Measurements from ENCODE around the gene TANGO2.

The TANGO2 gene

DNA sequence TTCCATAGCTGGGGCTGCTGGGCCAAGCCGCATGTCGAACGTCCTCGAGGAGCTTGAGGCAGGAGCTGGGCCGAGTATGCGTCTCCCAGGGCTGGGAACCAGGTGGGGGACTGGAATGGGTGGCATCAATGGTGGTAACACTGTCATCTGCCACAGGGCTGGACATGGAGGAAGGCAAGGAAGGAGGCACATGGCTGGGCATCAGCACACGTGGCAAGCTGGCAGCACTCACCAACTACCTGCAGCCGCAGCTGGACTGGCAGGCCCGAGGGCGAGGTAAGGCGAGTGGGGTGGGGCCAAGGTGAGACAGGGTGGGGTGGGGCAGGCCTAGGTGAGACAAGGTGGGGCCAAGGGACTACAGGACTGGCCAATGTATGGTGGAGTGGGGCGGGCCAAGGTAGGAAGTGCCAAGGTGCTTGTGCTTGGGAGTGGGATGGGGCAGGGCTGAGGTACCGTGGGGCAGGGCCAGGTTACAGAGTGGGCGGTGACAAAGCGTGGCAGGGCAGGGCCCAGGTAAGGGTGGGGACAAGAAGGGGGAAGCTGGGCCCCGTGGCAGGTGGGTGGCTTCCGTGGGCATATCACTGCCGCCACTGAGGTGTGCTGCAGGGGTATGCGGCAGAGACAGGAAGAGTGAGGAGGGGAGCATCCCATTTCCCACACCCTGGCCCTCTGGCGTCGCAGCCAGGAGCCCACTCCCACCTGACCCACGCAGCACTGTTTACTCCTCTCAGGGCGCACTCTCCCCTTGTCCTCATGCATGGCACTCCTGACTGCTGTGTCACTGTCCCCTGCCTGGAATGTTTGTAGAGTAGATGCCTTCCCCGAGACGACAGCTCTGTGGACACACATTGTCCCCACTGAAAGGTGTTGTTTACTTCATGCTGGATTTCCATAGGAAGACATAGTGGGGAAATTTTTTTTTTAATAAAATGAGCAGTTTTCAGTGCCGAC, 31.7 kb downstream of the TANGO2 start:
- DNase-seq, result no peak

DNA sequence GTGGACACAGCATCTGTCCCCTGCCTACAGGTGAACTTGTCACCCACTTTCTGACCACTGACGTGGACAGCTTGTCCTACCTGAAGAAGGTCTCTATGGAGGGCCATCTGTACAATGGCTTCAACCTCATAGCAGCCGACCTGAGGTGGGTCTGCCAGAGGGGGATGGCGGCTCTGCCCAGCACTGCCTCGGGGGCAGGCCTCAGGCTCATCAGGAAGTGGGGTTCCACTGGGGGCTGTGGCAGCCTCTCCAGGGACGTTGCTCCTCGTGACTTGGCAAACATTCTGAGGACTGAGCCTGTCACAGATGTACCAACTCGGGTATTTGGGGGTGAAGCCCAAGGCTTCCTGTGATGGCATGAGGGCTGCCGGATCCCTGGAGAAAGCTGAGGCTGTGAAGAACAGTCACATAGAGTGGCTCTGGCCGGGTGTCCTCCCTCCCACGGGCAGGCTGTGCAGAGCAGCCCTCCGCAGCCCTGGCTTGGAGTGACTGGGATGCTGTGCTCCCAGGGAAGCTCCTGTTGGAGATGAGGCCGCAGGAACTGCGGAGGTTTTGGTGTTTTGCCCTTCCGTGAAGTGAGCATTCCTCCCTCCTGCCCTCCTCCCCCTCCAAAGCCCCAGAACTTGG, 32.6 kb downstream of the TANGO2 start:
- DNase-seq, result no peak

DNA sequence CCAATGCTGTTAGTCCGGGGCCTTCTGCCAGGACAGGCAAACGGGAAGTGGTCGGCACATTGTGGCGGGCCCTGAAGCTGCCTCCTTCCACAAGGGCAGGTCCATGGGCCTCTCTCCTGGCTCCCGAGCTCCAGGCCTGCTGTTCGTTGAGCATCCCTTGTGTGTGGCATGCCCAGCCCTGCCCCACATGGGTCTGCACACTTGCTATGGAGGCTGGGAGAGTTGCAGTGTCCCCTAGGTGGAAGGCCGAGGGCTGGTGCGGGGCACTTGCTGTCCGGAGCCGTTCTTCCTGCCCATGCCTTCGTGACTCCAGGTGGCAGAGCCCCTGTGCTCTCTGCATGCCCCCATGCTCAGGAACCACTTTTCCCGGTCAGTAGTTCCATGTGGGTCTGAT, 33.1 kb downstream of the TANGO2 start:
- DNase-seq, result no peak

DNA sequence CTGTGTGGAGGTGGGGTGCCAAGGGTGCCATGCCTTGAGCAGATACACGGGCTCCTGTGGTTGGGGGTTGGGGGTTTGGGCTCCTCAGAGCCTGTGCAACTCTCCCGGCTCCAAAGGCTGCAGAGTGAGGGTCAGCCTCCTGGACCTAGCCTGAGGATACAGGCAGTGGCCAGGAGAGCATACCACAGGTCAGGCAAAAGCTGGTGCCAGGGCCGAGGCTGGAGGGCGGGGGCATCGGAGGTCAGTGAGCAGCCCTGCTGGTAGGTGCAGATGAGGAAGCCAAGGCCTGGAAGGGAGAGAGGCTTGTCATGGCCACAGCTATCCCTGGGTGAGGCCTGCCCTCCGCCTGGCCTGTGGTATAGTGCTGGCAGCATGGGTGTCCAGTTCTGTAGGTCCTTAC, 33.6 kb downstream of the TANGO2 start:
- DNase-seq, result no peak

DNA sequence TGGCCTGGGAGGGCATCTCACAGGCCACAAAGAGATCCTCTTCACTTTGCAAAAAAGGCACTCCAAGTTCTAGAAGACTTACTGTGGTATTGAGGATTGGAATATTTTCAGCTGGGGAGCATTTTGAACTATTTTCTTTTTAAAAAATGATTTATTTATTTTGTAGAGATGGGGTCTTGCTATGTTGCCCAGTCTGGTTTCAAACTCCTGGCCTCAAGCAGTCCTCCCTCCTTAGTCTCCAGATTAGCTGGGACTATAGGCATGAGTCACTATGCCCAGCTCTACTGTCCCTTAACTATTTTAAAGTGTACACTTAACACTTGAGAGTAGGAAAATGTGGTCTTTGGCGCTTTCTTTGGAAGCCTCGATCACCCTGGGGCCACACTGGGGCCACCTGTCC, 34.2 kb downstream of the TANGO2 start:
- no peak for DNase-seq

- no peak for DNase-seq
Observed at GRCh38 chr22:20055654-20056053, 34.7 kb downstream of the TANGO2 start.

DNA sequence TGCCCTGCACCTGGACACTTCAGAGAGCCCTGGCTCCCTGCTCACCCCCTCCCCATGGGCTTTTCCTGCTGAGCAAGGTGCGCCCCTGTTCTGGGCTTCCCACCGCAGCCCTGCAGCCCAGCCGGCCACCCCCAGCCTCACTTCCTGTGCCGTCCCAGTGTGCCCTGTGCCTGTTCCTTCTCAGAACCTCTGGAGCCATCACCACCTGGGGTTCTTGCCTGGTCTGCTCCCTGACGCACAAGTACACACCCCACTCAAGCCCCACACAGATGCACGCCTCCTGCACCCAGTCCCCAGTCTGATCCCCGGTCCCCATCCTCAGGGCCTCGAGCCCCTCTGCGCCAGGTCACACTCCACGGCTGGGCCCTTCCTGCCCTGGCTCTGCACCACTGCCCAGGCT, 35.3 kb downstream of the TANGO2 start:
- no peak for DNase-seq

- DNase-seq, result no peak
Observed at GRCh38 chr22:20056696-20057386, 35.9 kb downstream of the TANGO2 start.

- DNase-seq, result no peak
Observed at GRCh38 chr22:20057596-20058268, 36.8 kb downstream of the TANGO2 start.

GRCh38 chr22:20058989-20059770, 38.3 kb downstream of the TANGO2 start:
- no peak for DNase-seq

DNA sequence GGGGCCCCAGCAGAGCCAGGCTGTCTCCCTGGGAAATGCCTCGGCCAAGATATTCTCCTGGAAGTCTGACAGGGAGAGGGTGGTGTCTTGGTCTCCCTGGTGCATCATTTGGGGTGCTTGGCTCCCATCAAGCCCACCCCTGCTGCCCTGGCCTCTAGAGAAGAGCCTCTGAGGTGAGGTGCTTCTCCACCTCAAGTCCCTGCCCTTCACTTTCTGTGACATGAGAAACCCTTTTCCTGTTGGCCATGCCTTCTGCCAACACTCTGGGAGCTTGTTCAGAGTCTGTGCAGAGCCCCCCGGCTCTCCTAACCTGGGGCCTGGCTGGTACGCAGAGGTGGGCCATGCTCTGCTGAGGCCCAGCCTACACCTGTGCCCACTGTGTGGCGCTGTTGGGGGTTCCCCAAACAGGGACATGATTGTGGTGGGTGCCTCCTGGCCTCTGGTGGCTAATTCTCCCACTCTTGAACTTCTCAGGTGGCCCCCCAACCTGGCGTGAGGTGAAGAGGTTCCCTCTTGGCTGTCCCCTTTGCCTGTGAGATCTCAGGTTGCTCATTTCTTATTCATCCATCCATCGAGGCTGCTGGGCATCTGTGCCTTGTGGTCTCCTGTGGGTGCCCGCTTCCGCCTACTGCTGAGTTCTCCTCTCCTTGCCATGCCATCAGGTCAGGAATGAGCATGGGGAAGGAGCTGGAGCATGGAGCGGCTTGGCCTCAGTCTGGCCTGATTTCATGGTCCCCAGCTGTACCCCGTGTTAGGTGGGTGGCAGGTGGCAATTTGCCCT, 40.0 kb downstream of the TANGO2 start:
- DNase-seq, result no peak

GRCh38 chr22:20061481-20061861, 40.6 kb downstream of the TANGO2 start:
- DNase-seq, result no peak

DNA sequence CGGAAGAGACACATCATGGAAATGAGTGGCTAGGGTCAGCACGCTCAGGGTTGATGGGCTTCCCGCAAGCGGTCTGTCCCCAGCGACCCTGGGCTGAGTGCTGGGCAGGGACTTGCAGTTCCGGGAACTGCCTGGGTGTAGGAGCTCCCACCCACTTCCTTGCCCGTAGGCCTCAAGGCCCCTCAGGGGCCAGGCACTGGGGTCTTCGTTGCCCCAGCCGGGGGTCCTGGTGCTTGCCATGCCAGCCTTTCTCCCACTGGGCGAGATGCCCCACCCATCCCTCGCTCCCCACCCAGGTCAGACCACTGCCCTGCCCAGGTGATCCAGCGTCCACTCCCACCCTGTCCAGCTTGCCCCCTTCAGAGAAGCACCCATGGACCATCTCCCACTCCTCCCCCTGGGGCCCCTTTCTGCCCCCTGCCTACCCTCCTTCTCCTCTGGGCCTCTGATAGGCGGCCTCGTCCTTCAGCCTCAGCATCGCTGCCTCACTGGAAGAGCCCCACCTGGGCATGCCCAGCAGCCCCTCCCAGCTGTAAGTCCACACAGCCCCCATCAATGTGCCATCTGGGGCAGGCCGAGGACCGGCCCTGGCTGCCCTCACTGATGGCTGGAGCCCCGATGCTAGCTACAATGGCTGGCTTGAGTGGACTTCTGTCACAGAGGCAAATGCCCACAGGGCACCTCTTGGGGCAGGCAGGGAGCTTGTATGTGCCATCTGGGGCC, 41.3 kb downstream of the TANGO2 start:
- no peak for DNase-seq

DNA sequence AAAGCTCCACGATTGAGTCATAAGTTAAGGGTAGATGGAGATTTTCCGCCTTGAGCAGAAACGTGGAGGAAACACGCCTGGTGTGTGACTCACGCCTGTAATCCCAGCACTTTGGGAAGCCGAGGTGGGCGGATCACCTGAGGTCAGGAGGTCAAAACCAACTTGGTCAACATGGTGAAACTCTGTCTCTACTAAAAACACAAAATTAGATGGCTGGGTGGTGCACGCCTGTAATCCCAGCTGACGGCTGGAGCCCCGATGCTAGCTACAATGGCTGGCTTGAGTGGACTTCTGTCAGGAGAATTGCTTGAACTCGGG, 41.8 kb downstream of the TANGO2 start:
- DNase-seq, result no peak

GRCh38 chr22:20063271-20064139, 42.6 kb downstream of the TANGO2 start:
- DNase-seq, result no peak

- no peak for DNase-seq
Observed at GRCh38 chr22:20064140-20064480, 43.2 kb downstream of the TANGO2 start.

GRCh38 chr22:20064545-20065262, 43.8 kb downstream of the TANGO2 start:
- no peak for DNase-seq

DNA sequence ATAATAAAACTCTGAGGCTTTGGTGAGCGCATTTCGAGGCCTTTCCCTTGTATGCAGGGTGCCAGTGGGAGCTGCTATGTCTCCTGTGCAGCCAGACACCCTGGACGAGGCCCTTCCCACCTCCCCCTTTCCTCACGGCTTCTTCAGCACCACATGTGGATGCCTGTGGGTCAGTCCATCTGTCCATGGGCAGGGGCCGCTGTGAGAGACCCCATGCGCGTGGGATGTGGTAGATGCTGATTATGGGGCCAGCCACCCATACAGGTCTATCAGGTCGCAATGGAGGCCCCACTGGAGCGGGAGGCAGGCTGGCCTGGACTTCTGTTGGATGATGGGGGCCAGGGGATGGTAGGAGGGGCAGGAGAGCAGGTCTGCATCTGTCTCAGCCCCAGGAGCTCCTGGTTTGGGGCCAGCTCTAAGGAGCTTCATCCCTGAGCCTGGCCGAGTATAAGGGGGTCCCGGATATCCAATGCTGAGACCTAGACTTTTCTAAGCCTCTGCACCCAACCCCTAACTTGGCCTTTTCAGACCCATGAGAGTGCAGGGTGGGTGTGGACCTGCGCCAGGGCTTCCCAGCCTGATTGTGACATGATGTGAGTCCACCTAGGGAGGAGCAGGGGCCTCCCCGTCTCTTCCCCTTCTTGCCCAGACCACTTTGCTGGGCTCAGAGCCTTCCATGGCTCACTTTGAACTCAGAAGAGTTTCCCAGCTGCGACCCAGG, 45.1 kb downstream of the TANGO2 start:
- no peak for DNase-seq
